SK-N-SH (cell line): ENCODE measurements around the gene TCL1B. TPM values are rescaled to one million over a fixed set of nuclear protein-coding genes. Genes with fewer than 3 reads are reported as not detected.

Experiments
- CTCF ChIA-PET: fragments of 300-600, 350-600 bp; formaldehyde crosslinking; extraction: SDS; loops from one replicate; lab custom pipeline; 2021; lab: Yijun Ruan, JAX
- POLR2A ChIA-PET: fragments of 350-600 bp; sonication (Branson Sonifier 250); formaldehyde crosslinking; extraction: SDS; loops from one replicate; lab custom pipeline; 2020; ENCODE audit warnings: antibody characterized with exemption, inconsistent platforms; lab: Yijun Ruan, JAX
- DNase-seq: peaks from one replicate; pipeline ENCODE4 v3.0.0; 2012
- H2AFZ ChIP-seq: fragments of 200-600 bp; sonication (generic); 2 replicates; pipeline ENCODE4 v1.8.1; 2016; ENCODE audit warnings: antibody characterized with exemption, mild to moderate bottlenecking, low read depth
- H3F3A ChIP-seq: fragments of 200-600 bp; sonication (generic); replicated peaks from 2 replicates; pipeline ENCODE3; 2016; ENCODE audit warnings: antibody characterized with exemption, mild to moderate bottlenecking; ENCODE audit not compliant: insufficient read depth
- H3K27ac ChIP-seq, 2 experiments: fragments of 200-500 bp in 1 of 2; fragments of 200-600 bp in 1 of 2; sonication (Bioruptor generic) in 1 of 2; sonication (generic), shearing (Covaris generic) in 1 of 2; 2 replicates each; pipeline versions ENCODE4 v1.5.1 to v1.6.1; 2014 to 2016; ENCODE audit warnings: low read depth in 2 of 2, inconsistent platforms in 1 of 2, low read length in 1 of 2, mild to moderate bottlenecking in 1 of 2, mixed read lengths in 1 of 2
- H3K27me3 ChIP-seq: fragments of 200-600 bp; sonication (generic), shearing (Covaris generic); 2 replicates; pipeline ENCODE4 v1.6.1; 2016; ENCODE audit warnings: mixed run types; ENCODE audit not compliant: insufficient read depth
- H3K36me3 ChIP-seq, 2 experiments: fragments of 200-500 bp in 1 of 2; fragments of 200-600 bp in 1 of 2; sonication (Bioruptor generic) in 1 of 2; sonication (generic) in 1 of 2; replicated peaks in 1 of 2; 2 replicates each; pipeline versions ENCODE3 to v1.5.1; 2014 to 2016; ENCODE audit warnings: low read length in 1 of 2, mild to moderate bottlenecking in 1 of 2; ENCODE audit not compliant: insufficient read depth in 2 of 2, control insufficient read depth in 1 of 2
- H3K4me1 ChIP-seq, 2 experiments: fragments of 200-500 bp in 1 of 2; fragments of 200-600 bp in 1 of 2; sonication (Bioruptor generic) in 1 of 2; sonication (generic), shearing (Covaris generic) in 1 of 2; 2 replicates each; pipeline versions ENCODE4 v1.5.1 to v1.6.1; 2014 to 2016; ENCODE audit warnings: low read depth in 1 of 2, low read length in 1 of 2, mixed run types in 1 of 2; ENCODE audit not compliant: insufficient read depth in 2 of 2, control insufficient read depth in 1 of 2
- H3K4me2 ChIP-seq: fragments of 200-600 bp; sonication (generic), shearing (Covaris generic); 2 replicates; pipeline ENCODE4 v1.6.1; 2017; ENCODE audit warnings: mixed run types
- H3K4me3 ChIP-seq, 2 experiments: fragments of 200-500 bp in 1 of 2; fragments of 200-600 bp in 1 of 2; sonication (Bioruptor generic) in 1 of 2; sonication (generic), shearing (Covaris generic) in 1 of 2; 2 replicates each; pipeline versions ENCODE4 v1.5.1 to v1.8.1; 2014 to 2016; ENCODE audit warnings: low read depth in 2 of 2, inconsistent platforms in 1 of 2, low read length in 1 of 2, mild to moderate bottlenecking in 1 of 2, mixed read lengths in 1 of 2, moderate library complexity in 1 of 2
- H3K79me2 ChIP-seq: fragments of 200-600 bp; sonication (generic); 2 replicates; pipeline ENCODE4 v1.8.1; 2017; ENCODE audit warnings: mild to moderate bottlenecking; ENCODE audit not compliant: insufficient read depth
- H3K9ac ChIP-seq: fragments of 200-600 bp; sonication (generic); 2 replicates; pipeline ENCODE4 v1.6.1; 2017; ENCODE audit warnings: mixed run types
- H3K9me2 ChIP-seq: fragments of 200-600 bp; sonication (generic); 2 replicates; pipeline ENCODE4 v1.6.1; 2017; ENCODE audit warnings: mixed run types
- H3K9me3 ChIP-seq: fragments of 200-600 bp; sonication (generic); 2 replicates; pipeline ENCODE4 v1.6.1; 2017; ENCODE audit warnings: mixed run types, mild to moderate bottlenecking, moderate library complexity
- H4K20me1 ChIP-seq: fragments of 200-600 bp; sonication (generic); 2 replicates; pipeline ENCODE4 v1.6.1; 2017; ENCODE audit warnings: mild to moderate bottlenecking, mixed run types; ENCODE audit not compliant: insufficient read depth
- EP300 ChIP-seq, 2 experiments: IDR thresholded peaks; 2 replicates each; pipeline versions ENCODE4 v1.4.0 to v1.6.1; 2012; ENCODE audit warnings: borderline replicate concordance in 1 of 2, low read depth in 1 of 2, low read length in 1 of 2
- FOSL2 ChIP-seq: IDR thresholded peaks from 2 replicates; pipeline ENCODE4 v1.4.0; 2012; ENCODE audit warnings: low read depth, mild to moderate bottlenecking, moderate library complexity, borderline replicate concordance
- FOXM1 ChIP-seq: IDR thresholded peaks from 2 replicates; pipeline ENCODE4 v1.4.0; 2012; ENCODE audit warnings: low read depth, mild to moderate bottlenecking
- GABPA ChIP-seq: IDR thresholded peaks from 2 replicates; pipeline ENCODE4 v1.4.0; 2012; ENCODE audit warnings: low read depth, mild to moderate bottlenecking
- JUND ChIP-seq: IDR thresholded peaks from 2 replicates; pipeline ENCODE4 v1.4.0; 2012
- MAX ChIP-seq: IDR thresholded peaks from 2 replicates; pipeline ENCODE4 v1.4.0; 2012; ENCODE audit warnings: low read depth
- NRF1 ChIP-seq: IDR thresholded peaks from 2 replicates; pipeline ENCODE4 v1.6.1; 2012; ENCODE audit warnings: low read depth, mild to moderate bottlenecking, low read length
- TAF1 ChIP-seq: IDR thresholded peaks from 2 replicates; pipeline ENCODE4 v1.6.1; 2012; ENCODE audit warnings: low read depth, mild to moderate bottlenecking, low read length, moderate library complexity, borderline replicate concordance
- TEAD4 ChIP-seq: IDR thresholded peaks from 2 replicates; pipeline ENCODE4 v1.4.0; 2012; ENCODE audit warnings: mild to moderate bottlenecking, borderline replicate concordance; ENCODE audit not compliant: insufficient read depth
- USF1 ChIP-seq: IDR thresholded peaks from 2 replicates; pipeline ENCODE4 v1.4.0; 2012; ENCODE audit warnings: low read depth, borderline replicate concordance
- ZBTB33 ChIP-seq: IDR thresholded peaks from 2 replicates; pipeline ENCODE4 v1.4.0; 2012; ENCODE audit warnings: low read depth, borderline replicate concordance
- WGBS: methylation state at CpG from one replicate; pipeline ENCODE4 v1.1.6; 2017; ENCODE audit warnings: low lambda C conversion rate; 5-methylcytosine and 5-hydroxymethylcytosine counted together
- polyA plus RNA-seq, 3 experiments: library from polyadenylated mRNA; depleted of rRNA; stranded (reverse); fragments of >200 nt; gene quantifications; 2 replicates each; pipeline ENCODE4 v1.2.3, GENCODE V29; 2012
- TF ChIP-seq, protein P1 (sequence below): fragments of 200-600 bp; sonication (generic); IDR thresholded peaks from 2 replicates; pipeline ENCODE4 v1.6.1; 2017; ENCODE audit warnings: antibody characterized with exemption, mild to moderate bottlenecking, moderate library complexity

TCL1B gene
- polyA plus RNA-seq, 1 of the 3 experiments (the other 2 are of a cell fraction): not detected

- TF ChIP-seq TAF1: no peak
- TF ChIP-seq FOXM1: no peak
- no peak for TF ChIP-seq GABPA
- TF ChIP-seq MAX: no peak
- TF ChIP-seq, protein P1, sequence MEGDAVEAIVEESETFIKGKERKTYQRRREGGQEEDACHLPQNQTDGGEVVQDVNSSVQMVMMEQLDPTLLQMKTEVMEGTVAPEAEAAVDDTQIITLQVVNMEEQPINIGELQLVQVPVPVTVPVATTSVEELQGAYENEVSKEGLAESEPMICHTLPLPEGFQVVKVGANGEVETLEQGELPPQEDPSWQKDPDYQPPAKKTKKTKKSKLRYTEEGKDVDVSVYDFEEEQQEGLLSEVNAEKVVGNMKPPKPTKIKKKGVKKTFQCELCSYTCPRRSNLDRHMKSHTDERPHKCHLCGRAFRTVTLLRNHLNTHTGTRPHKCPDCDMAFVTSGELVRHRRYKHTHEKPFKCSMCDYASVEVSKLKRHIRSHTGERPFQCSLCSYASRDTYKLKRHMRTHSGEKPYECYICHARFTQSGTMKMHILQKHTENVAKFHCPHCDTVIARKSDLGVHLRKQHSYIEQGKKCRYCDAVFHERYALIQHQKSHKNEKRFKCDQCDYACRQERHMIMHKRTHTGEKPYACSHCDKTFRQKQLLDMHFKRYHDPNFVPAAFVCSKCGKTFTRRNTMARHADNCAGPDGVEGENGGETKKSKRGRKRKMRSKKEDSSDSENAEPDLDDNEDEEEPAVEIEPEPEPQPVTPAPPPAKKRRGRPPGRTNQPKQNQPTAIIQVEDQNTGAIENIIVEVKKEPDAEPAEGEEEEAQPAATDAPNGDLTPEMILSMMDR: no peak
Observed at GRCh38 chr14:95722525-95723190, 36.4 kb downstream of the TCL1B start (continued).

DNA sequence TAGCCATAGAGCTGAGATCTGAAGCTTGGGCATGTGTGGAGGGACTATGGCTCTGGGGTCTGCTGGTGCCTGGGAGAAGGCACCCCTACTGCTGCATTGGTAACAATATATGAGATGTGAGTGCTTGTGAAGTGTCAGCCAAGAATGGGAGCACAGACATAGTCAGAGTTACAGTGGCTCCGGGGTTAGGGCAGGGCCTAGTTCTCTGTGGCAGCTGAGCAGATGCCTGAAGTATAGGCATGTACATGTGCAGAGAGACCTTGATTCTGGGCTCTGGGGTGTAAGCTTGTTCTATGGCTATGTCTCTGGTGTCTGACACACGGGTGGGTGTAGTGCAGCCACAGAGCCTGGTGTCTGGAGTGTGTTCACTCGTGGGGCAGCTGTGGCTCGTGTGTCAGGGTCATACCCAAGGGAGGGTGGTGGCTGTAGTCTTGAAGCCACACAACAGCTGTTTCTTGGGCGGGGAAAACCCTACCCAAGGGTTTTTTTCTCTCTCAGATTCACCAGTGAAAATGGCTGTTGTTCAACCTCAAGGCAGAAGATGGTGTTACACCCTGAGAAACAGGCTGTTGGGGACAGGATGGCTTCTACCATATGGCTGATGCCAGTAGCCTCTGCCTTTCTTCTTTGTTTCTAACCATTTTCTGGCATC, 39.6 kb downstream of the TCL1B start:
- ChIA-PET POLR2A (no interaction called here), CTCF (interaction anchor here (0.6 kb wide), 1 partner anchor 58 kb away, joined by 3 read pairs; no protein-coding TSS in a partner anchor)
- no peak overlapping the region for H2AFZ ChIP-seq
- no peak overlapping the region for H3K4me2 ChIP-seq
- no peak overlapping the region for H3K9ac ChIP-seq
- 3% methylated on average over 5 of the region's 5 CpGs for WGBS
- H3K9me3 ChIP-seq: no peaks in the 10 kb centered on the region
- no peaks in the 10 kb centered on the region for H3K9me2 ChIP-seq
- no peak overlapping the region for H3K4me3 ChIP-seq
- no peak overlapping the region for H3K27ac ChIP-seq
- no peaks in the 10 kb centered on the region for H3K36me3 ChIP-seq
- no peaks in the 10 kb centered on the region for H3K4me1 ChIP-seq
- H3K27me3 ChIP-seq: no peaks in the 10 kb centered on the region
- TF ChIP-seq TEAD4: no peak
- TF ChIP-seq USF1: no peak
- no peaks in the 10 kb centered on the region for H3F3A ChIP-seq
- no peaks in the 10 kb centered on the region for H3K79me2 ChIP-seq
- H4K20me1 ChIP-seq: no peaks in the 10 kb centered on the region
- no peak for DNase-seq

DNA sequence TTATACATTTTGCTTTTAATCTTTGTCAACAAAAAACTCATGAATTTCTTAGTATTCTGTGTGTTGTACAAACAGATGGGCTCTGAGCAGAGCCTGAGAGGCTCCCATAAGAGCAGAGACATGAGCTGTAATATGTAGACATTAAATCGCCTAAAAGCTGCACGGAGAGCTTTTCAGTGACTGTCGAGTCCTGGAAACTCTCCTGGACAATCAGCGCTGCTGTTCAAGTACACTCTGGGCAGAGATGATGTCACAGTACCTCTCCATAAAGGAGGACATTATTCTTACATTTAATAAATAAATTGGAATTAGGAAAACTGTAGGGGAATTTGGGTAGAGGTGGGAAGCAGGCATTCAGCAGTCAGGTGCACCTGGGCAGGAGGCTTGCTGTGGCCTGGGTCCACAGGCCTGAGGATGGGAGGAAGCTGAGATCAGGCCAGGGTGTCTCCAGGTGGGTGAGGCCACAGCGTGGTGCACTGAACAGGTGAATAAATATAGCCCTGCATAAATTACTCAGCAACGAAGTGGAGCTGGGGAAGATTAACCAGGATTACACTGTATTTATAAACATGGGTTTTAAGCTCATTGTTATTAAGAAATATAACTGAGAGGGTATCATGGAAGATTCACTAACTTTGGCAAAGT, 41.0 kb downstream of the TCL1B start:
- H3K27ac ChIP-seq: no peak overlapping the region
- POLR2A ChIA-PET: no interaction called here
- WGBS: 15% methylated on average over 6 of the region's 6 CpGs
- H3K9me2 ChIP-seq: no peaks in the 10 kb centered on the region
- no peak for TF ChIP-seq FOSL2
- TF ChIP-seq NRF1: no peak
- no peak for TF ChIP-seq ZBTB33
- TF ChIP-seq, protein P1: no peak
- TF ChIP-seq JUND: no peak
- no peak for TF ChIP-seq EP300 (IDR thresholded peaks at IDR 0.05; ENCODE audit: borderline replicate concordance in 1 of 2, low read depth in 1 of 2, low read length in 1 of 2)
- TF ChIP-seq USF1: no peak
- no peaks in the 10 kb centered on the region for H4K20me1 ChIP-seq
- no peaks in the 10 kb centered on the region for H3K79me2 ChIP-seq
- H3K4me3 ChIP-seq: no peak overlapping the region
- no peak overlapping the region for H2AFZ ChIP-seq
- H3F3A ChIP-seq: no peaks in the 10 kb centered on the region
- no peak for DNase-seq
- no peak overlapping the region for H3K4me2 ChIP-seq
- no peak overlapping the region for H3K9ac ChIP-seq
- no peaks in the 10 kb centered on the region for H3K36me3 ChIP-seq
- H3K27me3 ChIP-seq: no peaks in the 10 kb centered on the region
- H3K9me3 ChIP-seq: no peaks in the 10 kb centered on the region
- CTCF ChIA-PET: interaction anchor here (1.2 to 1.3 kb wide), 2 partner anchors 18 to 62 kb away, joined by 3 read pairs; no protein-coding TSS in a partner anchor
- no peaks in the 10 kb centered on the region for H3K4me1 ChIP-seq
